GM19240 (cell line): ENCODE results near the gene DUSP22.
"Not testable (repeated sequence)": the region's sequence is repeated elsewhere in the genome, so short reads cannot be mapped to it uniquely, and the experiment has no call there.

Experiments used
- DNase-seq: peaks from one replicate; pipeline ENCODE4 v3.0.0; 2011; ENCODE audit warnings: low spot score; ENCODE audit not compliant: insufficient read length

The DUSP22 gene

GRCh38 chr6:363291-363690, 71.0 kb downstream of the DUSP22 start:
- no peak for DNase-seq

- DNase-seq, result no peak
Observed at GRCh38 chr6:363909-364308, 71.6 kb downstream of the DUSP22 start.

- DNase-seq, result no peak
Observed at GRCh38 chr6:364609-365540, 72.6 kb downstream of the DUSP22 start.

GRCh38 chr6:365835-366234, 73.5 kb downstream of the DUSP22 start:
- no peak for DNase-seq

GRCh38 chr6:366389-367297, 74.4 kb downstream of the DUSP22 start:
- no peak for DNase-seq

- DNase-seq, result no peak
Observed at GRCh38 chr6:367298-367794, 75.1 kb downstream of the DUSP22 start.

- no peak for DNase-seq
Observed at GRCh38 chr6:367891-368630, 75.8 kb downstream of the DUSP22 start.

- DNase-seq, result no peak
Observed at GRCh38 chr6:369559-370431, 77.5 kb downstream of the DUSP22 start.

- no peak for DNase-seq
Observed at GRCh38 chr6:370555-370954, 78.3 kb downstream of the DUSP22 start.

- DNase-seq, result not testable (repeated sequence)
Observed at GRCh38 chr6:371851-372250, 79.6 kb downstream of the DUSP22 start.

- no peak for DNase-seq
Observed at GRCh38 chr6:372336-372911, 80.1 kb downstream of the DUSP22 start.

- no peak for DNase-seq
Observed at GRCh38 chr6:373031-373430, 80.7 kb downstream of the DUSP22 start.

GRCh38 chr6:373773-374724, 81.8 kb downstream of the DUSP22 start:
- DNase-seq, result no peak

GRCh38 chr6:374956-375355, 82.7 kb downstream of the DUSP22 start:
- DNase-seq, result no peak

- no peak for DNase-seq
Observed at GRCh38 chr6:376827-377640, 84.7 kb downstream of the DUSP22 start.

- not testable (repeated sequence) for DNase-seq
Observed at GRCh38 chr6:377641-378020, 85.3 kb downstream of the DUSP22 start.

GRCh38 chr6:378090-378957, 86.0 kb downstream of the DUSP22 start:
- DNase-seq, result no peak
